Large intestine (tissue), 3 donors: ENCODE measurements around the gene COX6B1. TPM values are rescaled to one million over a fixed set of nuclear protein-coding genes. Genes with fewer than 3 reads are reported as not detected.
A peak's percentile ranks its signal among the peaks of the same experiment; 100 is the strongest.
"Not testable (repeated sequence)": the region's sequence is repeated elsewhere in the genome, so short reads cannot be mapped to it uniquely, and the experiment has no call there.

ENCODE experiments used
- DNase-seq, 2 donors: peaks; one replicate each; pipeline versions ENCODE4 v3.0.0 to v3.0.0-alpha.2; 2013
- H3K27ac ChIP-seq: one replicate; pipeline ENCODE4 v1.5.1; 2013; ENCODE audit warnings: low read length
- H3K27me3 ChIP-seq: 2 replicates; pipeline ENCODE4 v1.6.1; 2013; ENCODE audit warnings: low read length; ENCODE audit not compliant: control insufficient read depth, insufficient read depth
- H3K36me3 ChIP-seq: 2 replicates; pipeline ENCODE4 v1.6.1; 2013; ENCODE audit warnings: low read length; ENCODE audit not compliant: control insufficient read depth, insufficient read depth
- H3K4me1 ChIP-seq: one replicate; pipeline ENCODE4 v1.6.1; 2013; ENCODE audit warnings: low read length; ENCODE audit not compliant: control insufficient read depth, insufficient read depth
- H3K4me3 ChIP-seq: one replicate; pipeline ENCODE4 v1.5.1; 2013; ENCODE audit warnings: low read length
- H3K9me3 ChIP-seq: one replicate; pipeline ENCODE4 v1.6.1; 2013; ENCODE audit warnings: mild to moderate bottlenecking, low read depth, low read length, moderate library complexity; ENCODE audit not compliant: control insufficient read depth
- WGBS: methylation state at CpG from one replicate; pipeline ENCODE4 v1.1.5; 2013; ENCODE audit warnings: low lambda C conversion rate; ENCODE audit not compliant: insufficient coverage; 5-methylcytosine and 5-hydroxymethylcytosine counted together
- polyA plus RNA-seq: library from polyadenylated mRNA; unstranded; fragments of 120-200 nt; gene quantifications from one replicate; pipeline ENCODE4 v1.2.1, GENCODE V29; 2013

COX6B1 gene
- polyA plus RNA-seq, 1 donor: 356 TPM

DNA sequence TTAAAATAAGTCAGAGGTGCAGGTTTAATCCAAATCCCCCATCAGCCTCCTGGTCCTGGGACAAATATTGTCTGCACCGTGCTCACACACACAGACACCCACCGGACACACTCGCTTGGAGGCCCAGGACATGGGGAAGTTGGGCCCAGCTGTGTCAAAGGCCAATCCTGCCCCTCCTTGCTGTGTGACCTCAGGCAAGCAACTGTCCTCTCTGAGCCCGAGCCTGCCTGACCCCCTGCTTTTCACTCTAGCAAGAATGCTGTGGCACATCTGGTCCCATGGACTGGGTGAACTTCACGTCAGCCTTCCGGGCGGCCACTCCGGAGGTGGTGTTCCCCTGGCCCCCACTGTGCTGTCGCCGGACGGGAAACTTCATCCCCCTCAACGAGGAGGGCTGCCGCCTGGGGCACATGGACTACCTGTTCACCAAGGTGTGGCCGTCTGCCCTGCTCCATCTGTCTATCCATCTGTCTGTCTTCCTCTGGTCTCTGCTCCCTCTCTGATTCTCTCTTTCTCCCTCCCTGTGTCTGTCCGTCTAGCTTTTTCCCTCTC, 27.5 kb downstream of the COX6B1 start:
- 79% methylated on average over 5 of the region's 15 CpGs for WGBS
- DNase-seq: no peak
- H3K36me3 ChIP-seq: no peaks in the 10 kb centered on the region
- no peak overlapping the region for H3K27ac ChIP-seq
- peaks cover 6% of the 10 kb centered on the region for H3K9me3 ChIP-seq
- H3K4me3 ChIP-seq: no peak overlapping the region
- H3K4me1 ChIP-seq: peaks cover 3% of the 10 kb centered on the region
- H3K27me3 ChIP-seq: peaks cover 26% of the 10 kb centered on the region

GRCh38 chr19:35689836-35690235, 41.7 kb downstream of the COX6B1 start:
- WGBS: no CpG with 5 or more reads among the region's 4 CpGs

GRCh38 chr19:35691106-35691505, 43.0 kb downstream of the COX6B1 start:
- not testable (repeated sequence) for H3K36me3 ChIP-seq, H3K27me3 ChIP-seq, H3K27ac ChIP-seq, DNase-seq, H3K4me3 ChIP-seq, H3K4me1 ChIP-seq, H3K9me3 ChIP-seq
- no CpG with 5 or more reads among the region's 37 CpGs for WGBS

More at GRCh38 chr19:35689836-35690235, 41.7 kb downstream of the COX6B1 start:
- H3K4me1 ChIP-seq: no peaks in the 10 kb centered on the region
- H3K27me3 ChIP-seq: no peaks in the 10 kb centered on the region
- H3K9me3 ChIP-seq: no peaks in the 10 kb centered on the region
- no peak for DNase-seq
- H3K27ac ChIP-seq: no peak overlapping the region
- H3K36me3 ChIP-seq: no peaks in the 10 kb centered on the region
- no peak overlapping the region for H3K4me3 ChIP-seq

GRCh38 chr19:35692010-35692409, 43.9 kb downstream of the COX6B1 start:
- H3K9me3 ChIP-seq: no peaks in the 10 kb centered on the region
- no peaks in the 10 kb centered on the region for H3K36me3 ChIP-seq
- no CpG with 5 or more reads among the region's 11 CpGs for WGBS
- no peak for DNase-seq
- no peak overlapping the region for H3K27ac ChIP-seq
- H3K4me1 ChIP-seq: no peaks in the 10 kb centered on the region
- no peak overlapping the region for H3K4me3 ChIP-seq
- no peaks in the 10 kb centered on the region for H3K27me3 ChIP-seq

DNA sequence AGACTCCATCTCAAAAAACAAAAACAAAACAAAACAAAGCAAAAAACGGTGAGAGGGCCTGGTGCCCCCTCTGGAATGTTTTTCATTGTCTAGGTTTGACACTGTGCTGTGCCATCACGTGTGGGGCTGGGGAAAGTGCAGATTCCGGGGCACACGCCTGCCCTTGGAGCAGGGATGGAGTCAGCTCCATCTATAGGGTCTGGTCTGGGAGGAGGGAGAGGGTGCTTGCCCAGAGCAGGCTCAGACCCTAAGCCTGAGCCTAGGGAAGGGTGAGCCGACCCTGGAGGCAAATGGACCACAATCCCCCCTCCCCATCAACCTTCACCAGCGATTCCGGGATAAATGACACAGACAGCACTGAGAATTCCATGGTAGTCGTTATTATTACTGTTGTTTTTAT, 45.3 kb downstream of the COX6B1 start:
- WGBS: no CpG with 5 or more reads among the region's 8 CpGs

DNA sequence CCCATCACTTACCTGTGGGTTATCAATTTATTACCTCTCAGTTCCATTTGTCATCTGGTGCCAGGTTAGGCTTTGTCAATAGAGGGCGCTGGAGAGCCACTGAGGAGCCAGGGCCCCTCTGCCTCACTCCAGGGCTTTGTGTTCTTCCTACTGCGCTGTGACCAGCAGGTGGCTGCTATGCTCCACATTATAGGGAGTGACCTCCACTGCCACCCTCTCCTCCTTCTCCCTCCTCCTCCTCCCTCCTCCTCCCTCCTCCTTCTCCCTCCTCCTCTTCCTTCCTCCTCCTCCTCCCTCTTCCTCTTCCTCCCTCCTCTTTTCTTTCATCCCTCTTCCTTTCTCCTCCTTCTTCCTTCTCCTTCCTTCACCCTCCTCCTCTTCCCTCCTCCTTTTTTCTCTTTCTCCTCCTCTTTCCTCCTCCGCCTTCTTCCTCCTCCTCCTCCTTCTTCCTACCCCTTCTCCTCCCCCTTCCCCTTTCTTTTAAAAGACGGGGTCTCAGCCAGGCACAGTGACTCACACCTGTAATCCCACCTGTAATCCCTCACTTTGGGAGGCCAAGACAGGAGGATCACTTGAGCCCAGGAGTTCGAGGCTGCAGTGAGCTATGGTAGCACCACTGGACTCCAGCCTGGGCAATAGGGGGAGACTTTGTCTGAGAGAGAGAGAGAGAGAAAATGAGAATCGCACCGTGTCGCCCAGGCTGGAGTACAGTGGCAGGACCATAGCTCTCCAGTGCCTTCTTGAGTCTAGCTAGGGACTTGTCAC, 45.9 kb downstream of the COX6B1 start:
- Histone ChIP-seq H3K27ac (no peak overlapping the region), H3K4me3 (no peak overlapping the region), H3K9me3 (no peaks in the 10 kb centered on the region), H3K4me1 (no peaks in the 10 kb centered on the region), H3K36me3 (no peaks in the 10 kb centered on the region), H3K27me3 (no peaks in the 10 kb centered on the region)
- DNase-seq: peak; percentile 81 to 84
- WGBS: 86% methylated on average over 1 of the region's 8 CpGs

More for the DNA sequence above, 45.3 kb downstream of the COX6B1 start:
- Histone ChIP-seq H3K4me3 (no peak overlapping the region), H3K27me3 (no peaks in the 10 kb centered on the region), H3K27ac (no peak overlapping the region), H3K9me3 (no peaks in the 10 kb centered on the region), H3K4me1 (no peaks in the 10 kb centered on the region), H3K36me3 (no peaks in the 10 kb centered on the region)
- no peak for DNase-seq

DNA sequence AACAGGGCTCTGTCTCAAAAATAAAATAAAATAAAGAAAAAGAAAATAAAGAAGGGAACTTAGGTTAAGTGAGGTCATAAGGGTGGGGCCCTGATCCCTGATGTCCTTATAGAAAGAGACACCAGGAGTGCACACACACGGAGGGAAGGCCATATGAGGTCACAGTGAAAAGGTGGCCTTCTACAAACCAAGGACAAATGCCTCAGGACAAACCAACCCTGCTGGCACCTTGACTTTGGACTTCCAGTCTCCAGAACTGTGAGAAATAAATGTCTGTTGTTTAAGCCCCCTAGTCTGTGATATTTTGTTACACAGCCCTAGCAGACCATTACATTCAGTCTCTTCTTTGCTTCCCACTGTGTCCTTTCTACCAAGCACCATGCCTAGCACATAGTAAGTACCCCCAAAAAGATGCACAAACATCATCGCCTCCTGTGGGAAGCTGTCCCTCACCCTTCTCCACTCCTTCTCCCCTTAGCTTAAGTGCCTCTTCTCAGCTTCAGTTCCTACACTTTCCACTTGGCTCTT, 47.8 kb downstream of the COX6B1 start:
- no CpG with 5 or more reads among the region's 2 CpGs for WGBS
- Histone ChIP-seq H3K4me3 (no peak overlapping the region), H3K9me3 (no peaks in the 10 kb centered on the region), H3K27me3 (no peaks in the 10 kb centered on the region), H3K4me1 (no peaks in the 10 kb centered on the region), H3K36me3 (no peaks in the 10 kb centered on the region), H3K27ac (no peak overlapping the region)
- DNase-seq: no peak

- Histone ChIP-seq H3K36me3 (no peaks in the 10 kb centered on the region), H3K27me3 (no peaks in the 10 kb centered on the region), H3K4me3 (no peak overlapping the region), H3K9me3 (no peaks in the 10 kb centered on the region), H3K27ac (no peak overlapping the region), H3K4me1 (no peaks in the 10 kb centered on the region)
- whole genome bisulfite sequencing: no CpG with 5 or more reads among the region's 4 CpGs
- DNase-seq: no peak
Observed at GRCh38 chr19:35696835-35697234, 48.7 kb downstream of the COX6B1 start.

DNA sequence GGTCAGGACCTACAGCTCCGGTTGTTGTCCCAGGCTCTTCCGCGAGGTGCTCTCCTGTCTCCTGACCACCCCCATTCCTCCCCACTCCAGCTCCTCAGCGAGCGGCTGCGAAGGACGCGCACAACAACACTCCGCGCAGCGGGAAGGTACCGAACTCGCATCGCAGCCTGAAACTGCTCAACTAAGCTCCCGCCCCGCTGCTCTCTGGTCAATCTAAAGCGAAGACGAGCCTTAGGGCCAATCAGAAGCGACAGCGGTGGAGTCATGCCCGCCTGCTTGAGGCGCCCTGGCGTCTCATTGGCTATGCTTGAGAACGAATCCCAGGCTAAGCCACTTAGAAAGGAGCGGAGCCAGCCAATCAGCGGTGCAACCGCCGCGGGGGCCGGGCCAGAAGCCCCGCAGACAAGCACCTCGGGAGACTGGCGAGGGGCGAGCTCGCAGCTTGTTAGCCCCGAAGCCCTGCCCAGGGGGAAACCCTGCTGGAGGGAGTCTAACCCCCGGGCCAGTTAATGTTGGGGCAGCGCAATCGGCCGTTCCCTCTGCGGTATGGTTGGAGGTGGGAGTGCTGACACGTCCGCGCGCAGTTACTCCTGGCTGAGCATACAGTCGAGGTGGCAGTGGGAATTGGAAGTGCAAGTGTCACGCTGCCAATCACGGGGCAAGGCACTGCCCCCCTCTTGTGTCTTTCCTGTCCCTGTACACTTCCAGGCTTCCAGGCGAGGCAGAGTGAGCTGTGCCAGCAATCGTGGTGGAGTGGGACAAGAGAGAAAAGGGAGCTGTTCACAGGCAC, 54.3 kb downstream of the COX6B1 start:
- DNase-seq: peak; percentile 92 to 96
- Histone ChIP-seq H3K36me3 (no peaks in the 10 kb centered on the region), H3K27ac (no peak overlapping the region), H3K9me3 (peaks cover 3% of the 10 kb centered on the region), H3K4me3 (peak overlapping the region; percentile 50), H3K4me1 (peaks cover 3% of the 10 kb centered on the region), H3K27me3 (peaks cover 10% of the 10 kb centered on the region)
- no CpG with 5 or more reads among the region's 50 CpGs for WGBS

GRCh38 chr19:35703343-35703742, 55.2 kb downstream of the COX6B1 start:
- H3K9me3 ChIP-seq: peaks cover 3% of the 10 kb centered on the region
- no peak overlapping the region for H3K27ac ChIP-seq
- WGBS: no CpG with 5 or more reads among the region's 9 CpGs
- H3K4me3 ChIP-seq: no peak overlapping the region
- DNase-seq: no peak
- peaks cover 10% of the 10 kb centered on the region for H3K27me3 ChIP-seq
- no peaks in the 10 kb centered on the region for H3K36me3 ChIP-seq
- H3K4me1 ChIP-seq: peaks cover 3% of the 10 kb centered on the region
